Measurements from ENCODE around the gene NQO2.
A peak's percentile ranks its signal among the peaks of the same experiment; 100 is the strongest.
"Not testable (repeated sequence)": the region's sequence is repeated elsewhere in the genome, so short reads cannot be mapped to it uniquely, and the experiment has no call there.

NQO2 gene

DNA sequence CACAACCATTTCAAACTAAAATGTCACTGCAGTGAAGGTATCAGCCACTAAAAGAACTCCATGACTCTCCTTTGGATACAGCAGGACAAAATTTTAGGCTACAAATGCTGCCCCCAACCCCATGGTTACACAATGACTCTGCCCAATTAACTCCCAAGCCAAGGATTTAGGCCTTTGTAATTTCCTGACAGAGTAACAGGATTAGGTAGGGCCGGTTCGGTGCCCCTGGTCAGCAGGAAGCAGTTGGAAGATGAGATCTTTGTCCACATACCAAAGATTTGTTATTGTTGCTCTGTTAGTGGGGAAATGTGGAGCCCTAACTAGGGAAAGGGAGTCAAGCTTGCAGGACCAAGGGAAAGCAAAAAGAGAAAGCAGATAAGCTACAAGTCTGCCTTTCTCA lies 41.9 kb downstream of the NQO2 start:
- DNase-seq: no peak

DNA sequence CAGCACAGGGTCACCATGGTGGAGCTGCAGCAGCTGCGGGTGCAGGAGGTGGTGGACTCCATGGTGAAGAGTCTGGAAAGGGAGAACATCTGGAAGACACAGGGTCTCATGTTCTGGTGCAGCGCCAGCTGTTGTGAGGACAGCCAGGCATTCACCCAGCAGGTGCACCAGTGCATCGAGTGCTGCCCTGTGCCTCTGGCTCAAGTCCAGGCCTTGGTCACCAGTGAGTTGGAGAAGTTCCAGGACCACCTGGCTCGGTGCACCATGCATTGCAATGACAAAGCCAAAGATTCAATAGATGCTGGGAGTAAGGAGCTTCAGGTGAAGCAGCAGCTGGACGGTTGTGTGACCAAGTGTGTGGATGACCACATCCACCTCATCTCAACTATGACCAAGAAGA lies 45.7 kb downstream of the NQO2 start:
- DNase-seq: no peak

DNA sequence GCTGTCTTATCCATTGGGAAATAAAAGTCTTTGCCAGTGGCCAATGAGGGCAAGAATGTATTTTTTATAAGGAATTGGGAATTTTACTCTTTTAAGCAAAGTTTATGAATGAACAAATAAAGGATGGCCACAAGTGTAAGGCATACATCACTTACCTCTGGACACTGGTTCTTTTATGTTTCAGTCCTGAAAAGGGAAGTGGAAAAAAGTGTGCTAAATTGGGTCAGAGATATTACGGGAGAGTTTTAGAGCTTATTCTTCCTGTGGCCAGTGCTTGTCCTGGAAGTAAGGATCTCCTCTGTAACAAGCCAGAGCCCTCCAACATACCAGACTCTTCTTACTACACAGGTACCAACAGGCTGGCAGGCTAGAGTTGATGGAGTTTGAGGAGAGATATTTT lies 46.1 kb downstream of the NQO2 start:
- DNase-seq: no peak

DNA sequence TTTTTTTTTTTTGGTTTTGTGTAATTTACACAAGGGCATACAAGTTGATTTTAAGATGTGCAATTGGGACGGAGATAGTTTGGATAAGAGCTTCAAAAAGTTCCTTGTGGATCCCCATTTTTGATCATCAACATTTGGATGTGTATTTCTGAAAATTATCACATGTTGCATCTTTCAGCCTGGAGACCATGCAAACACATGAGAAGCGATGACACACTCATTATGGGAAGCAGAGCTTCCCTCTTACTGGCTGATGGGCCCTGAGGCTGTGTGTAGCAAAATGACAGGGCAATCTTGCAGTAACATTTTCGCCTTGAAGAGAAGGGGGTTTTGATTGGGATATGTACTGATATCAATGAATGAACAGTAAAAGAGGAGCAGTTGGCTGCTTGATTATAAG lies 46.6 kb downstream of the NQO2 start:
- DNase-seq: no peak

DNA sequence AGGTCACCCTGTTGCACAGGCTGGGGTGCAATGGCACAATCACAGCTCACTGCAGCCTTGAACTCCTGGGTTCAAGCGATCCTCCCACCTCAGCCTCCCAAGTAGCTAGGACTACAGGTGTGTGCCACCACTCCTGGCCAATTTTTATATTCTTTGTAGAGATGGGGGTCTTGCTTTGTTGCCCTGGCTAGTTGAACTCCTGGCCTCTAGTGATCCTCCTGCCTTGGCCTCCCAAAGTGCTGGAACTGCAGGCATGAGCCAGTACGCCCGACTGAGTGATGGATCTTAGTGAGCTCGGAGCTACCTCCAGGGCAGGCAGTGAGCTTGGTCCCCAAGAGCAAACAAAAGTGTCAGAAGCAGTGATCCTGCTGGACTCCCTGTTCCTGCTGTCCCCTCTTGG lies 48.3 kb downstream of the NQO2 start:
- DNase-seq: not testable (repeated sequence)

GRCh38 chr6:3052481-3053230 lies 53.0 kb downstream of the NQO2 start:
- DNase-seq: no peak

GRCh38 chr6:3053231-3053508 lies 53.5 kb downstream of the NQO2 start:
- no peak for DNase-seq

DNA sequence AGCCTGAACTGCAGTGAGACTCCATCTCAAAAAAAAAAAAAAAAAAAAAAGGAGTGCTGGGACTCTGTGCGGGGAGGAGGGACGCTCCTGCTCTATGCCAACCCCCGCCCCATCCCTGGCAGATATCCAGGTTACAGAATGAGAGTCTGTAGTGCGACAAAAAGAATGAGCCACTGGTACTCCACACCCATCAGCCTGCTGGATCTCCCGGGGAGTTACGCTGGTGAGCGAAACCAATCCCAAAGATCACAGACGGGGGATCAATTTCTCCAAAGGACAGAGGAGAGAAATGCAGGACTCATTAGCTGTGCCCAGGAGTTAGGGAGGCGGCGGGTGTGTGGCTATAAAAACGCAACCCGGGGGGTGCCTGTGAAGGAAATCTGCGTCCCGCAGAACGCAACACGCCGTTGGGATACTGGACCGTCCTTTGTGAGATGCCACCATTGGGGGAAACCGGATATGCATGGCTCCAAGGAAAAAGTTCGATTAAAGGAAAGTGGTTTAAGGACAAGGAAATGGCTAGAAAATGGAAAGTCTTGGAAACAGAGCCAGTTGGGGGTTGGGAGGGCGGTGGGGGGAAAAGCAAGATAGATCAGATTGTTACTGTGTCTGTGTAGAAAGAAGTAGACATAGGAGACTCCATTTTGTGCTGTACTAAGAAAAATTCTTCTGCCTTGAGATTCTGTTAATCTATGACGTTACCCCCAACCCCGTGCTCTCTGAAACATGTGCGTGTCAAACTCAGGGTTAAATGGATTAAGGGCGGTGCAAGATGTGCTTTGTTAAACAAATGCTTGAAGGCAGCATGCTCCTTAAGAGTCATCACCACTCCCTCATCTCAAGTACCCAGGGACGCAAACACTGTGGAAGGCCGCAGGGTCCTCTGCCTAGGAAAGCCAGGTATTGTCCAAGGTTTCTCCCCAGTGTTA lies 54.8 kb downstream of the NQO2 start:
- not testable (repeated sequence) for DNase-seq

- DNase-seq: not testable (repeated sequence)
Measured at GRCh38 chr6:3055158-3055499, 55.4 kb downstream of the NQO2 start.

GRCh38 chr6:3057063-3057770 lies 57.5 kb downstream of the NQO2 start:
- no peak for DNase-seq

DNA sequence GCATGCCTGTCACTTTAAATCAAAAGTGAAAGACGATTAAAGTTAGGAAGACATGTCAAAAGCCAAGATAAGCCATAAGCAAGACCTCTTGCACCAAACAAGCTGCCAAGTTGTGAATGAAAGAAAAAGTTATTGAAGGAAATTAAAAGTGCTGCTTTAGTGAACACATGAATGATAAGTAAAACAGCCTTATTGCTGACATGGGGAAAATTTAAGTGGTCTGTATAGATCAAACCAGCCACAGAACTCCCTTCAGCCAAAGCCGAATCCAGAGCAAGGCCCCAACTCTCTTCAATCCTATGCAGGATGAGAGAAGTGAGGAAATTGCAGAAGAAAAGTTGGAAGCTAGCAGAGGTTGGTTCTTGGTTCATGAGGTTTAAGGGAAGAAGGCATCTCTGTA lies 59.3 kb downstream of the NQO2 start:
- DNase-seq: no peak

DNA sequence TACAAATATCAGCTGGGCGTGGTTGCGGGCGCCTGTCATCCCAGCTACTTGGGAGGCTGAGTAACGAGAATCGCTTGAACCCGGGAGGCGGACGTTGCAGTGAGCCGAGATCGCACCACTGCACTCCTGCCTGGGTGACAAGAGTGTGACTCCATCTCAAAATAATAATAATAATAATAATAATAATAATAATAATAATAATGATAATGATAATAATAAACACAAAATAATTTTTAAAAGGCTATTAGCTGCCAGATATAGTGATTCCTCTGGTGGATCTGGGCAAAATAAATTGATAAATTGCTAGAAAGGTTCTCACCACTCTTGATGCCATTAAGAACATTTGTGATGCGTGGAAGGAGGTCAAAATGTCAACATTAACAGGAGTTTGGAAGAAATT lies 60.4 kb downstream of the NQO2 start:
- not testable (repeated sequence) for DNase-seq

DNA sequence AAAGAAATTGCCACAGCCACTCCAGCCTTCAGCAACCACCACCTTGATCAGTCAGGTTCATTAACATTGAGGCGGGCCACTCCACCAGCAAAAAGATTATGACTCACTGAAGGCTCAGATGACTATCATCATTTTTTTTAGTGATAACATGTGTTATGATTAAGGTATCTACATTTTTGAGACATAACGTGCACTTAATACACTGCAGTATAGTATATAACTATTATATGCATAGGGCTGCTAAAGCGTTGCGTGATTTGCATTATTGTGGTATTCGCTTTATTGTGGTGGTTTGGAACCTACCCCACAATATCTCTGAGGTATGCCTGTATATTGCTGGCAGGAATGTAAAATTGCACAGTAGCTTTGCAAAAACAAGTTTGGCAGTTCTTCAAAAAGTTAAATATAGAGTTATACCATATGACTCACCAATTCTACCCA lies 61.8 kb downstream of the NQO2 start:
- DNase-seq: peak; percentile 31

DNA sequence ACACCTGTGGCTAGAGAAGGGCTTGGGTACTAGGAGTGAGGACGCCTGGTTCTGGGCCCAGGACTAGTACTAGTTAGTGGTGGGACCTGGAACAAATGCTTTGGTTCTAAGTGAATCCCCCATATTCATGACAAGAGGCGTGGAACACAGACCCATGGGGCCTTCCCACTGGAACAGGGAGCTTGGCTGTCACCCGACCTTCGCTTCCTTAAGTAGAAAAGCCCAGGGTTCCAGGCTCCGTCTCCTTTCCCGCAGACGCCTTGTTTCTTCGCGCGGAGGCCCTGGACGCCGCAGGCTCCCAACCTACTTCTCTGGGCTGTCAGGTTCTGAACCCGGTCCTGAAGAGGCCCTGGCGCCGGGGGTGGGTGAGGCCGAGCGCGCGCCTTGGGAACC lies 63.6 kb downstream of the NQO2 start:
- not testable (repeated sequence) for DNase-seq

GRCh38 chr6:3063733-3064700 lies 64.3 kb downstream of the NQO2 start:
- peak; percentile 84 for DNase-seq

DNA sequence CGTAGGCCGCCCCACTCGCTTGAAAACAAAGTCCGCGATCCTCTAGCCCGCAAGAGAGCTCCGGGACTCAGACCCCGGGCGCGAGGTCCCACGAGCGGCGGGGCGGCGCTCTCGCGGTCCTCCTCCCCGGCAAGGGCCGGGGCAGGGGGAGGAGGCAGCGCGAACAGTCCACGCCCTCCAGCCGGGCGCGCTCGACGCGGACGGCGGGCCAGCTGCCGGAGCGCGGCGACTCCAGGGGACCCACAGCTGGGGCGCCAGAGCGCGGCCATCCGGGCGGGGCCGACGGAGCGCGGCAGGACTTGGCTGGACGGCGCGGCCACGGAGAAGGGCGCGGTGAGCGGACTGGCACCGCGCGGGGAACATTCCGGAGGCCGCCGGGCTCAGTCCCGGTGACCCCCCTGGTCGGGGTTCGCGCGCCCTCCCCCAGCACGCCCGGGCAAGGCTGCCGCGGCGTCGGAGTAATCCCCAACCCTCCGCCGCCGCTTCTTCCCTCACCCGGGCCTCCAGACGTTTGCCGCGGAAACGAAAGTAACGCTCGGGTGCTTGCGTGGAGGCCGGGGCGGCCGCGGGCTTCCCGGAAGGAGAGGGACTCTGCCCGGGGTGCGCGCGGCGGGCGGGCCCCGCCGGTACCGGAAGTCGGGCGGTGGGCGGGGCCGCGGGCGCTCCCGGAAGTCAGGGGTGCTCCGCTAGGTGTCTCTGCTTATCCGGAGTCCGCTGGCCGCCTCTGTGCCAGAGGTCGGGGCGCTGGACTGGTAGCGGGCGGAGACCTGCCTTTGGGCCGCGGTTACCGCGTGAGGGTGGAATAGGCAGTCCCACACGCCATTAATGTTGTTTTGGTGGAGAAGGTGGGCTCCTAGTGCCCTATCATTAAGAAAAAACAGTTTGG lies 68.9 kb downstream of the NQO2 start, which contains the start of gene RIPK1:
TSS of gene RIPK1 (plus strand) at position 166 of the 886 bp plus-strand sequence. CDS start 8,330 bp downstream, outside the sequence.
- DNase-seq: peak; percentile 76
